ENCODE measurements around the gene APBA2.

APBA2 gene

DNA sequence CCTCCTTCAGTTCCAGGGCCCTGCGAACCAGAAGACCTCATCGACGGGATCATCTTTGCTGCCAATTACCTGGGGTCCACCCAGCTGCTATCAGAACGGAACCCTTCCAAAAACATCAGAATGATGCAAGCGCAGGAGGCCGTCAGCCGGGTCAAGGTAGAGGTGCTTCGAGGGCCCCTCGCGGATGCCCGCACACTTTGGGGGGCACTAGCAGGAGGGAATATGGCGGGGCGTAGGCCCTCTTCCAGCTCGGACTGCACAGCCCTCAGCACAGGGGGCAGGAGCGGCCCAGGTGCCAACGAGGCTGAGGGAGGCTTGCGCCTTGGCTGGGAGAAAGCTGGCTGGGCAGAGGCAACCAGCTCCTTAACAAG is 207.3 kb downstream of the APBA2 start:
- DNase-seq: no peak

DNA sequence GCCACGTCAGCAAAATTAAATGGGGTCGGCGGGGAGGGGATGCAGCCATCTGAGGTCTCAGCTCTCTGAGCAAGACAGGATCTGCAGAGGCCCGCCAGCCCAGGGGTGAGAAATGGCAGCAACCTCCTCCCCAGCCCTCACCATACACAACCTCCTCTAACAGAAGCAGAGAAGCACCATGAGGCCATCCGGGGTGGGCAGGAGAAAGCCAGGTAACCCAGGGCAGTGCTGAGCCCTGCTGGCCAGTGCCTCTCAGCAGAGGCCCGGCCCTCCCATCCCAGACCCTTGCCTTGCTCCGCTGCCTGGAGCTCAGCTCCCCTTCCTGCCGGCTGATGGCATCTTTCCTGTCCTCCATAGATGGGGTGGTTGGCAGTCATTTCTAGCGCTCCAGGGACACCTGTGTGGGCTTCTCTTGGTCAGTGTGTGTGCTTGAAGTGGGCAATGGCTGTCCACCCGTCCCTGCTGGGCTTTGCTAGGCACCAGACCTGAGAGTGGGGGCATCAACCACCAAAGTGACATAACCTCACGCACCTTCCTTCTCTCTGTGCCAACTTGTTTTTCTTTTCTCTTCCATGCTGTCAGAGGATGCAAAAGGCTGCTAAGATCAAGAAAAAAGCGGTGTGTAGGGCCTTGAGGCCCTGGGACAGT is 208.0 kb downstream of the APBA2 start:
- DNase-seq: no peak

DNA sequence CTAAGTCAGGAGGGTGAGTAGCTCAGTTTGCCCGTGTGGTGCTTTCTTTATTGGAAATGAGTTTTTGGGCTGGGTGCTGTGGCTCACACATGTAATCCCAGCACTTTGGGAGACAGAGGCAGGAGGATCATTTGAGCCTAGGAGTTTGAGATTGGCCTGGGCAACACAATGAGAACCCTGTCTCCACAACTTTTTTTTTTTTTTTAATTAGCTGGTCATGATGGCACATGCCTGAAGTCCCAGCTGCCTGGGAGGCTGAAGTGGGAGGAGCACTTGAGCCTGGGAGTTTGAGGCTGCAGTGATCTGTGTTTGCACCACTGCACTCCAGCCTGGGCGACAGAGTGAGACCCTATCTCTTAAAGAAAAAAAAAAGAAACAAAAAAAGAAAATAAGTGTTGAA is 208.9 kb downstream of the APBA2 start:
- no peak for DNase-seq

DNA sequence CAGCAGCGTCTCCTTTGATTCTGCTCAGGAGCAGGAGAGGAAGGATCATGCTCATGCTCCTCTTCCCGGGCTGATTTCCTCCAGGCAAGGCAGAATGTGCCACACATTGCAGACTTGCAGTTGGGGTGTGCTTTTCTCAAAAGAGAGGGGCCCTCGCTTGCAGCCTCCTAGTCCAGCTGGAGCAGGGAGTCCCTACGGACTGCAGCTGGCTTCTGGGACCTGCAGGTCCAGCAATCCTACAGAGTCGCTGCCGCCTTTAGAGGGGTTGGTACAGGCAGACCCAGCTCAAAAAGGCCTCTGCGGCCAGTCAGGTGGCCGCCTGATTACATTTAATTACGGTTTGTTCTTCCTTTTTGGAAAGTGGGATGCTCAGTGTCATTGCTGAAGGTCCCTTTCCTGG is 210.0 kb downstream of the APBA2 start:
- no peak for DNase-seq

DNA sequence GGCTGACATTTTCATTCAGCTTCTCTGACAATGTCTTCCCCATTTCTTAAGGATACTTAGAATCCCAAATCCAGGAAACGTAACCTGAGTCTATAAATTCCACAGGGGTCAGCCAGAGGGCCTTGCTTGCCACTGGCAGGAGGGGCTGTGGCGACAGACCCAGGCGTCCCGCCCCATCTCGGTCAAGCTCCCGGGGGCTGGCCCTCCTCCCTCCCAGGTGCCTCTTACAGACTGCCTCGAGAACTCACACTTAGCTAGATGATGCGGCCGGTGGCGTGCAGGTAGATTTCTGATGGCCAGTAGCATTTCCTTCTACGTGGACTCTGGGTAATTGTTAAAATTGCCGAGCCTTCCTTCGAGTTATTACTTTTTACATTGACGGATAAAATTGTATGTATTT is 211.4 kb downstream of the APBA2 start:
- no peak for DNase-seq

DNA sequence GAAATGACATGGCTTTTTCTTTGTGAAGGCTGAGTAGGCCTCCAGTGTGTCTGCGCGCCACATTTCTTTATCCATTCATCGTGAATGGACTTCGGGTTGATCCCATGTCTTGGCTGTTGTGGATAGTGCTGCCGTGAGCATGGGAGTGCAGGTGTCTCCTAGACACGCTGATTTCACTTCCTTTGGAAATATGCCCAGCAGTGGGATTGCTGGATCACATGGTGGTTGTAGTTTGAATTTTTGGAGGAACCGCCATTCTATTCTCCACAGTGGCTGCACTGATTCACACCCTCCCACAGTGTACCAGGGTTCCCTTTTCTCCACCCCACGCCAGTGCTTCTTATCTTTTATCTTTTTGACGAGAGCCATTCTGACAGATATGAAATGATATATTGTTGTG is 212.2 kb downstream of the APBA2 start:
- DNase-seq: no peak

DNA sequence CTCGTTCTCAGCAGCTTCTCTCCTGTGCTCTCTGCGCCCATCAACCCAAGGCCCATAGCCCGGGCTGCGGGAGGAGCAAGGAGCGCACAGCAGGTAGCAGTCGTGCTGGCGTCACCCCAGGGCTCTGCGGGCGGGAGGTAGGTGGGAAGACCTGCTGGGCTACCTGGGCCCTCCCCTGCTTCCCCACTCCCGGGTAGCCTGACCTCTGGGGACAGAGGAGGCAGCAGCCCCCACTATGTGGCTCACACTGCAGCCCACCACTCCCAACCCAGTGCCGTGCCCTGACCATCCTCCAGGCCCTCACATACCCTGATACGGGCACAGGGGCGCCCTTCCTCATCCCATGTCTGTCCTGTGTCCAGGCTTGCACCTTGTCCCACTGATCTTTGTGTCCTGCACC is 212.9 kb downstream of the APBA2 start:
- no peak for DNase-seq

DNA sequence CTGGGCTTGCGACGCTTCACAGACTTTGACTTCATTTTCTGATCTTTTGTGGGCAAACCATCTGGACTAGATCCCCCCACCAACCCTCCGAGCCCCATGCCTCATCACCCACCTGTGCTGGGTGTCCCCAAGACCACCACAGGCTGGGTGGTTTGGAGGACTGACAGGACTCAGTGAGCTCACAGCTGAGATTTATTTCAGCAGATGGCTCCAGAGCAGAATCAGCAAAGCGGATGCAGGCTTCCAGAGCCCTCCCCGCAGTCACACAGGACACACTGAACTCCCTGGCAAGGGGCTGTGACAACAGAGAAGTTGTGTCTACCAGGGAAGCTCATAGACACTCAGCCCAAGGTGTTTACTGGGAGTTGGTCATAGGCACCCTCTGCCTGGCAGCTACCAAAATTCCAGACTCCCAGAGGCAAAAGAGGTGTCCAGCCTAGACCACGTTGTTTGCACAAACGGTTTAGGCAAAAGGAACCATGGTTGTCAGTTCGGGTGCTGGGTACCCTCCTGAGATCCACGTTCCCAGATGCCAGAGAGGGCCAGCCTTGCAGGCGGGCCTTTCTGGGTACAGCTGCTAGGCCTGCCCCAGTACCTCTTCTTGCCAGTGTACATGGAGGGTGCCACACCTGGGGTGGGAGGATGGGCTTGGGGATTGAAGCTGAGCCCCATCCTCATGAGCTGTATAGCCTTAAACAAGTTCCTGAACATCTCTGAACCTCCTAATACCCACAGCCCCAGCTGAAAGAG is 213.5 kb downstream of the APBA2 start:
- no peak for DNase-seq

DNA sequence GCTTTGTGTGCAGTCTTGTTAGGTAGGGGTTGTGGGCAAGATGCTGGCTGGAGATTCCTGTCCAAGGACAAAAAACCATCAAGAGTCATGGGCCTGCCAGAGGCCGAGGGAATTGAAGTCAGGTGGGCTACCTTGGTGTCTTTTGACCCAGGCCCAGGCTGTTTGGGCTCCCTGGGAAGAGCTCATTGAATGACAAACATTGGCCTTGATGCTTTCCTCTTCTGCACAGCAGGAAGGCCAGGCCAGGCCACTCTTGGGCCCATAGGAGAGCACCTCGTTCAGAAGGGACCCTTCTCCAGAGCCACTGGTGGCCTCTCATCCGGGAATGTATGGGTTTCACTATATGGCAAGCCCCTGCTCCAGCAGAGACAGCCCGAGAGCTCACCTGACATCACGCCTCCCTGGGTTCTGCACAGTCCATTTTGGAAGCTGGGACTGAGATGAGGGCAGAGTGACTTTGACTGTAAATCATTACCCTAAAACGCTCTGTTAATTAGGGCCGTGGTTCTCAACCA is 214.8 kb downstream of the APBA2 start:
- no peak for DNase-seq

DNA sequence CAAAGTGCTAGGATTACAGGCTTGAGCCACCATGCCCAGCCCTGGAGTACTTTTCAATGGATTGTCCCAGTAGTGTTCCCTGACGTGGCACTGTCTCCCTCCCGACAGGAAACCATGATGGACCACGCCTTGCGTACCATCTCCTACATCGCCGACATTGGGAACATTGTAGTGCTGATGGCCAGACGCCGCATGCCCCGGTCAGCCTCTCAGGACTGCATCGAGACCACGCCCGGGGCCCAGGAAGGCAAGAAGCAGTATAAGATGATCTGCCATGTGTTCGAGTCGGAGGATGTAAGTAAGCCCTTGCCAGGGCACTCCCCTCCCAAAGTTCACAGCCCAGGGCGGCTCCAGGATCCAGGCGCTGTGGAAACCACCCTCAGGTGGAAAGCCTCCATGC is 215.7 kb downstream of the APBA2 start:
- DNase-seq: no peak

DNA sequence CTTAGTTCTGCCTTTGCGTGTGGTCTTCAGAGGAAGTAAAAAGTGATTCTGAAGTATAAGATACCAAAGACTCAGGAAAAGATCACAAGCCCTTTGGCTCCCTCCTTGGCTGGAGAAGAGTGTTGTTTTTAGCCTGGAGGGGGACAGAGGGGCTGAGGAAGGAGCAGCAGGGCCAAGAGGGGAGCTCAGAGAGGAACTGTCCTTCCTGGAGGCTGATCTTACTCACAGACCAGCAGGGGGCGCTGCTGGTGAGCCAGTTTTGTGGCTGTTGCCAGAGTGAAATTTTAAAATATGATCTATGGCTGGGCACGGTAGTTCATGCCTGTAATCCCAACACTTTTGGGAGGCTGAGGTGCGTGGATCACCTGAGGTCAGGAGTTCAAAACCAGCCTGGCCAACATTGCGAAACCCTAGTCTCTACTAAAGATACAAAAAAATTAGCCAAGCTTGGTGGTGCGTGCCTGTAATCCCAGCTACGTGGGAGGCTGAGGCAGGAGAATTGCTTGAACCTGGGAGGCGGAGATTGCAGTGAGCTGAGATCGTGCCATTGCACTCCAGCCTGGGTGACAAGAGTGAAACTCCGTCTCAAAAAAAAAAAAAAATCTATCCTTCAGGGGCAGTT is 216.5 kb downstream of the APBA2 start:
- peak; percentile 58 to 82 (median 69) for DNase-seq

DNA sequence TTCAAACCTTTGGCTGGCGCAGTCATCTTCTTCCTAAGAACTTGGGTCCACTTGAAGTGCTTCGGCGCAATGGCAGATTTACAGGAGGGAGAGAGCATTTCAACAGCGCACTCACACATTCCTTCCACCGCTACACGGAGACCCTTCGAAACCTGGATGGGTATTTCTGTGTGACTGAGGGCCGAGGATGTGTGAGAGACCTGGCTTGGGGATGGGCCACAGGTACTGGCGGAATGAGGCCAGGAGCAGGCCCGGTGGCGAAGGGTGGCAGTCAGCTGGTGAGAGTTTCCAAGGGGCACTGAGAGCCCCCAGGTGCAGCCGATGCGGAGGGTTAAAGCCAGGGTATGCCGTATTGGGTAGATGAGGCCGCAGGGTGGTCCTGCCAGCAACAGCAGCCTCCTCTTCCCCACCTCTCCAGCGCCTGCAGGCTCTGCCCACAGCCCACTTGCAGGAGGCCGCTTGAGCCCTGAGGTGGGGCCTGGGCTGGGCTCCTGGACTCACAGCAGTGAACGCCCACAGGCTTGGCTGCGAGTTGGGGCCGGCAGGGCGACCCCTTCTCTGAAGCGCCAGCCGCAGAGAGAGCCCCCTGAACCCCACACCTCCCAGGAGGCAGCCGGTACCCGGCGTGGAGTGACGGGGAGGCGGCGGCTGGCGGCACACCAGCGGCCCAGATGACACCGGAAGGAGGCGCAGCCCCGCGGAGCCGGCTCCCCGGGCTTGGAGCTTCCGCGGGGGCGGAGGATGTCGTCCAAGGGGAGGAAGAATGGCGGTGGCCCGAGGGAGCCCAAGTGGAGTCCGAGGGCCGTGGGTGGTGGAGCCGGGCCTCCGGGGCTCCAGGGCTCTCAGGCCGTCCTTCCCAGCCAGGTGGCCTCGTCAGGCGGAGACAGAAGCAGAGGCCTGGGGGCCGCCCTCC is 217.4 kb downstream of the APBA2 start:
- peak in 2 of 3 donors; percentile 6 to 8 for DNase-seq

DNA sequence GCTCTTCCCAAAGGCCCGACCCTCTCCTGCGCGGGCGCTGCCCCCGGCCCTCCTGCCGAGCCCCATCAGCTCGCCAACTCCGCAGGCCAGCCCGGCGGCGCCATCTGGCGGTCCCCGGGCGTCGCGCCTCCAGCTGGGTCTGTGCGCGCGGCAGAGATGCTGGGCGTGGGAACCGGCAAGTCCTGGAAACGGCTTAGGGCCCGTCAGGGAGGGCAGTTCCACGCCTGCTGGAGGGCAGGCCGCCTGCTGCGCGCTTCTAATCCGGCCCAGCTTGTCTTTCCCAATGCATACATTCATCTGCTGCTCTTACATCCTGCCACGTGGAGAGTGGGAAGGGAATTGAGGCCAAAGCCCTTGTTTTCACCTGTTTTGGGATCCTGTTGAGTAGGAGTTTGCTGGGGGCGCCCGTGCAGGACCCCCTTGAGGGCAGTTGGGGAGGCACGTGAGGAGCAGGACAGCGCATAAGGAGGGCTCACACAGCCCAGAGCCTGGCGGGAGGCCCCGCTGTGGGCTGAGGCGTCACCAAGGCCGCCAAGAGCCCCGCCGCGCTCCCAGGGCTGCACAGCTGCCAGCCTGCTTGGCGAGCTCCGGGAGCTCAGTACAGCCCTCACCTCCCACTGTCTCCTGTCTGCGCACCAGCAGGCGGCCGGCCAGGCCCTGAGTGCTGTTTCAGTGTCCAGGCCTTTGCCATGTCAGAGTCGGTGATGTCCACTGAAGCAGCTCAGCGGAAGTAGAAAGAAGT is 218.2 kb downstream of the APBA2 start:
- peak; percentile 49 to 83 (median 68) for DNase-seq

DNA sequence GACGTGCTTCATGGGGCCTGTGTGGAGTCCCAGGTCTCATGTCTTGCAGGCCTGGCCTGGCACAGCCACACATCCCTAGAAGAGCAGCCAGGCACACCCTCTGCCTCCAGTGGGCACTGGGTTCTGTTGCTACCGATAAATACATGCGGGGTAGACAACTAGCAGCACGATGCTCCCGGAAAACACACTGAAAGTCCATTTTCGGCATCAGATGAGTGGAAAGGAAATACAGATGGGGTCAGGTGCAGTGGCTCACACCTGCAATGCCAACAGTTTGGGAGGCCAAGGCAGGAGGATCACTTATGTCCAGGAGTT is 218.7 kb downstream of the APBA2 start:
- DNase-seq: no peak

DNA sequence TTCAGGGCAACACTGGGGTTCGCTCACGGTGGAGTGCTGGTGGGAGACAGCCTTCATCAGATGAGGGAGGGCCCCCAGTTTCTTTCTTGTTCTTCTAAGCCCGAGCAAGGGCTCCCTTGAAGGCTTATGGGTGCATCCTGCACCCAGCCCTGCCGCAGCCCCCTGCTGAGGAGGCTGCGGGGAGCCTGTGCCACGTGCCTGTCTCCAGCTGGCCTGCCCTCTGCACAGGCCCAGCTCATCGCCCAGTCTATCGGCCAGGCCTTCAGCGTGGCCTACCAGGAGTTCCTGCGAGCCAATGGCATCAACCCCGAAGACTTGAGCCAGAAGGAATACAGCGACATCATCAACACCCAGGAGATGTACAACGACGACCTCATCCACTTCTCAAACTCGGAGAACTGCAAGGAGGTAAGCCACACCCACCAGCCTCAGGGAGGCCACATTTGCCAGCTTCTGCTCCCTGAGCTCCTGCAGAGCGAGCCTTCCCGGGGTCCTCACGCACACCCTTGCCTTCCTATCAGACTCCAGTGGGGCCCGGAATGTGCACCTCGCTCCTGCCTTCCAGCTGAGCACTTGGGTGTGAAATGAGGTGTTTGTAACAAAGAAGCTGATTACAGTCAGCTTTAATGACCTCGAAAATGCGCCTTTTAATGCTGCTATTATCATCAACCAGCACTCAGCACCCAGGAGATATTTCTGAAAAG is 219.5 kb downstream of the APBA2 start:
- DNase-seq: no peak

DNA sequence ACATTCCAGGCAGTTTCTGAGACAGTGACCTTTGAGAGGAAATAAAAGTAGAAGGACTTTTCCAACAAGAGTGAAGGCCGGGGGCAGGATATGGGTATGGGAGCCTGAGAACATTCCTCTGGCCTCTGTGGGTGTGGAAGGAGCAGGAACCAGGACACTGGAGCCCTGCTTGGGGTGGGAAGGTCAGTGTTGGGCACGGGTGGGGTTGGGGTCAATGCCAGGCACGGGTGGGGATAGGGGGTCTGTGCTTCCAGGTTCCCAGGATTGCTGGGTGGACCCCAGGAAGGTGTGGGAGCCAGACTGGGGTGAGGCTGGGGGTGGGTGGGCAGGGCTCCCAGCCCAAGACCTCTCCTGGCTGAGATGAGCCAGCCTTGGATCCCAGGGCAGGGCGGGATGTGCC is 220.3 kb downstream of the APBA2 start:
- DNase-seq: no peak

DNA sequence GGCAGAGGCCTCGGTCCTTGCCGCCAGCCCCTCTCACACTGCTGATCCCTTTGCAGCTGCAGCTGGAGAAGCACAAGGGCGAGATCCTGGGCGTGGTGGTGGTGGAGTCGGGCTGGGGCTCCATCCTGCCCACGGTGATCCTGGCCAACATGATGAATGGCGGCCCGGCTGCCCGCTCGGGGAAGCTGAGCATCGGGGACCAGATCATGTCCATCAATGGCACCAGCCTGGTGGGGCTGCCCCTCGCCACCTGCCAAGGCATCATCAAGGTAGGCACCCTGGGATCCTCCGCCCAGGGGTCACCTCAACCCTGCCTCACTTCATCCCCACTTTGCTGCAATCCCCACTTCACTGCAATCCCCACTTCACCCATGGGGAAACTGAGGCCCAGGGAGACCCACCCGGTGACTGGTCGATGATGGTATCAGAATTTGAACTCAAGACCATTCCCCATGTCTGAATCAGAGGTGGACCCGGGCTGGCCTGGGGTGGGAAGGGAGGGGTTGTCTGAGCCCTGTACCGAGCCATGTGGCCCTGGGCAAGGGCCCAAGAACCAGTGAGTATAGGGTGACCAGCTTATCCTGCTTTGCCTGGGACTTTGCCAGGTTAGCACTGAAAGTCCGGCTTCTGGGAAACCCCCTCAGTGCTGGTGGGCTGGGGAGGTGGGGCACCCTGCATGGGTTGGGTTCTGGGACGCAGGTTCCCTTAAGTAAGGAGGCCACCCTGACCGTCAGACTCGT is 220.9 kb downstream of the APBA2 start:
- no peak for DNase-seq

DNA sequence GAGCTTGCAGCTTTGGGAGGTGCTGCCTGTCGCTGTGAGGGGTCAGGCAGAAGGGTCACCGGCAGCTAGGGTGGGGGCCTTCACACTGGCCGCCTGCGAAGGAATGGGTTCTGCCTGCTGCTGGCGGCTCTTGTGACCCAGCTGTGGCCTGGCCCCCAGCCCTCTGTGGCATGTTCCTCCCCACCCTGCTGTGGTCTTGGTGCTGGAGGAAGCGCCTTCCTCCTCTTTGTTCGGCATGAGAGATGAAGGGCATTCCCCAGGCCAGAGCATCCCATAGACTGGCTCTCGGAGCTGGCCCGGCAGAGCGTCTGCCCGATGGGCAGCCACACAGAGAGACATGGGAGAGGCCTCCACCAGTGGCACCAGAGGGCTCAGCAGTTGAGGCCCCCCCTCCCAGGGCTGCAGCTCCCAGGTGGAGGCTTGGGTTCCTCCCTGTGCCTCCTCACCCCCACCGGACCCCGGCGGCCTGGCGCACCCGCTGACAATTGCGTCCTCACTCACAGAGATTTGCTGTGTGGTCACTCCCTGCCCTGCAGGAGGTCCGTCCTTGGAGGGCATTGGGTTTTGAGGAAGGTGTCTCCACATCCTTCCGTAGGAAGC is 221.6 kb downstream of the APBA2 start:
- DNase-seq: no peak

DNA sequence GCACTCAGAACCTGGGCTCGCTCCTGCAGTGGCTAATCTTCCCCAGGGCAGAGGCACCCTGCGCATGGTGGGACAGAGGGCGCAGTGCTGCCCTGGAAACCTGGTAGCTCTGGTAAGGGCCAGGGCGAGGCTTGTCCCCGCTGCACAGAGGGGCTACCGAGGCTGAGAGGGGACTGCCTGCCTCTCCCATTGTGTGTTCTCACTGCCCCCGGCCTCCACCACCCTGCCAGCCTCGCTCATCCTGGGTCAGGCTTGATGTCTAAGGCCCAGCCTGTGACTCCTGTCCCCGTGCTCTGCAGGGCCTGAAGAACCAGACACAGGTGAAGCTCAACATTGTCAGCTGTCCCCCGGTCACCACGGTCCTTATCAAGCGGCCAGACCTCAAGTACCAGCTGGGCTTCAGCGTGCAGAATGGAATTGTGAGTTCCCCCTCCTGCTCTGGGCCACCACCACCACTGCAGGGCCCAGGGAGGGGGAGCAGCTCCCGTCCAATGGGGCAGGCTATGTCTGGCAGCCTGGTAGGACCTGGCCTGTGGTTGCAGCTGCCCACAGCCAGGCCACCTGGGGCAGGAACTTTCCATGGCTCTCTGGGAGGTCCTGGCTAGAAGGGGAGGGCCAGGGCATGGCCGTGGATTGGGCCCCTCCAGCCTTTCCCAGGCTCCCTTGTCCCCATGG is 222.3 kb downstream of the APBA2 start:
- no peak for DNase-seq

DNA sequence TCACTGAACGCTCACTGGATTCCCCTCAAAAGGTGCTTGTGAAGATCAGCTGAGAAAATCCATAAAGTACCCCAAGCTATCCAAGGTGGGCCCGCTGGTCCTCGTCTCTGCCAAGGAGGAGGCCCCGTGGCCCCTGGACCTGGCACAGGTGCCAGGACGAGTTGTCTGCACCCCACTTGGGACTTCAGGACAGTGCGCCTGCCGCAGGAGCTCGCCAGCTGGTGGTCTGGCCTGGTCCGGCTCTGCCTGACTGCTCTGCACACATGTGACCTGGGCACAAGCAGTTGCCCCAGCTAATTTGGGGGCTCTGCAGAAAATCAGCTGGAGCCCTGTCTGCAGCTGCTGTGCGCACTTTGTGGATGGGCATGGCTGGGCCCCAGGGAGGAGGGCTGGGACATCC is 224.0 kb downstream of the APBA2 start:
- DNase-seq: no peak
